Glutamatergic neuron (in vitro differentiated cells): ENCODE measurements around the gene ZGPAT. TPM values are rescaled to one million over a fixed set of nuclear protein-coding genes. Genes with fewer than 3 reads are reported as not detected.

ENCODE experiments used
- DNase-seq: peaks from one replicate; pipeline ENCODE4 v3.0.0; 2022
- H3K27ac Mint-ChIP-seq: one replicate; pipeline ENCODE4 v1.8.0; 2020; ENCODE audit warnings: mild to moderate bottlenecking, mixed read lengths, inconsistent platforms; ENCODE audit not compliant: unreplicated experiment
- H3K27me3 Mint-ChIP-seq: one replicate; pipeline ENCODE4 v1.8.0; 2020; ENCODE audit warnings: mild to moderate bottlenecking, moderate library complexity, mixed read lengths, inconsistent platforms; ENCODE audit not compliant: unreplicated experiment
- H3K36me3 Mint-ChIP-seq: one replicate; pipeline ENCODE4 v1.8.0; 2020; ENCODE audit warnings: mild to moderate bottlenecking, mixed read lengths, inconsistent platforms; ENCODE audit not compliant: unreplicated experiment
- H3K4me1 Mint-ChIP-seq: one replicate; pipeline ENCODE4 v1.8.0; 2020; ENCODE audit warnings: mild to moderate bottlenecking, low read depth, mixed read lengths, inconsistent platforms; ENCODE audit not compliant: unreplicated experiment
- H3K4me3 Mint-ChIP-seq: one replicate; pipeline ENCODE4 v1.8.0; 2020; ENCODE audit warnings: mild to moderate bottlenecking, mixed read lengths, inconsistent platforms; ENCODE audit not compliant: unreplicated experiment
- H3K9me3 Mint-ChIP-seq: one replicate; pipeline ENCODE4 v1.8.0; 2020; ENCODE audit warnings: mild to moderate bottlenecking, moderate library complexity, mixed read lengths, inconsistent platforms; ENCODE audit not compliant: unreplicated experiment
- total RNA-seq: library from RNA; stranded (reverse); fragmentation: NEBNext Ultra II Directional; extraction: Animal tissue kit (Norgen Biotek cat#: 25700); gene quantifications from one replicate; pipeline ENCODE4 v1.2.1, GENCODE V29; 2021; ENCODE audit not compliant: unreplicated experiment
- TF ChIP-seq, protein P1 (sequence below): fragments of 200-600 bp; sonication (generic); IDR thresholded peaks from one replicate; pipeline ENCODE4 v1.5.0; 2021; ENCODE audit not compliant: partially characterized antibody, unreplicated experiment

The ZGPAT gene
- total RNA-seq, 1 donor from 2014 or later = 41.5 TPM

DNA sequence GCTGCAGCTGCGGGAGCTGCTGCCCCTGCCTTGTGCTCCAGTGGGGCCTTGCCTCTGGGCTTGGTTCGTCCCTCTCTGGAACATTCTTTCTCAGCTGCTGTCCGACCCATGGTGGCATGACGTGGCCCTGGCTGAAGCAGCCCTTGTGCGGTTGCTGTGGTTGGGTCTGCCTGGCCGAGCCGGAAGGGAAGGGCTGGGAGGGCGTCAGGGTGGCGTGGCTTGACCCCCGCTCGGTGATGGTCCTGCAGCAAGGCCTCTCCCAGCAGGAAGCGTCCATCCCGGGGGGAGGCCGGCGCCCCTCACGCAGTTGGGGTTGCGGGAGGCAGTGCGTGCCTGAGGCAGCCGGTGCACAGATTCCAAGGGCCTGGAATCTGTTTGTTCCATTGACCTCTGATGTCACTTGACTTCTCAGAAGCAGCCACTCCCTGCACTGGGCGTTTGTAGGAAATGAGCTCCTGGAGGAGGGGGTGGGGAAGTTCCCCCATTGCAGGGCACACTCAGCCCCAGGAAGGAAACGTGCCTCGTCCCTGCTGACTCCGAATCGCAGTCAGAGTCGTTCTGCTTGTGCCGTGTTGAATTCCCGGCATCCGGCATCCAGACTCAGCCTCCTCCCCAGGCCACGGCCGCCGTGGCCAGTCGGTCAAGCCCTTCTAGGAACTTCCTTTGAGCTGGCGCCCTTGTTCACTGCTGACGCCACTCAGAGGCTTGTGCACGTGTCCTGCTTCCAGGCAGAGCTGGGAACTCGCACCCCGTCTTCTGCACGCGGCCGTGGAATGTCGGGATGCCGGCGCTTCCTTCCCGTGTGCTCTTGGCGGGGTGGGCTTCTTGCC lies 21.1 kb upstream of the ZGPAT start:
- no peaks in the 10 kb centered on the region for H3K4me1 Mint-ChIP-seq
- no peak overlapping the region for H3K27ac Mint-ChIP-seq
- no peak for DNase-seq
- TF ChIP-seq, protein P1, sequence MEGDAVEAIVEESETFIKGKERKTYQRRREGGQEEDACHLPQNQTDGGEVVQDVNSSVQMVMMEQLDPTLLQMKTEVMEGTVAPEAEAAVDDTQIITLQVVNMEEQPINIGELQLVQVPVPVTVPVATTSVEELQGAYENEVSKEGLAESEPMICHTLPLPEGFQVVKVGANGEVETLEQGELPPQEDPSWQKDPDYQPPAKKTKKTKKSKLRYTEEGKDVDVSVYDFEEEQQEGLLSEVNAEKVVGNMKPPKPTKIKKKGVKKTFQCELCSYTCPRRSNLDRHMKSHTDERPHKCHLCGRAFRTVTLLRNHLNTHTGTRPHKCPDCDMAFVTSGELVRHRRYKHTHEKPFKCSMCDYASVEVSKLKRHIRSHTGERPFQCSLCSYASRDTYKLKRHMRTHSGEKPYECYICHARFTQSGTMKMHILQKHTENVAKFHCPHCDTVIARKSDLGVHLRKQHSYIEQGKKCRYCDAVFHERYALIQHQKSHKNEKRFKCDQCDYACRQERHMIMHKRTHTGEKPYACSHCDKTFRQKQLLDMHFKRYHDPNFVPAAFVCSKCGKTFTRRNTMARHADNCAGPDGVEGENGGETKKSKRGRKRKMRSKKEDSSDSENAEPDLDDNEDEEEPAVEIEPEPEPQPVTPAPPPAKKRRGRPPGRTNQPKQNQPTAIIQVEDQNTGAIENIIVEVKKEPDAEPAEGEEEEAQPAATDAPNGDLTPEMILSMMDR = no peak
- H3K4me3 Mint-ChIP-seq = no peak overlapping the region
- peaks cover 2% of the 10 kb centered on the region for H3K27me3 Mint-ChIP-seq
- no peaks in the 10 kb centered on the region for H3K36me3 Mint-ChIP-seq
- H3K9me3 Mint-ChIP-seq = peaks cover 5% of the 10 kb centered on the region

DNA sequence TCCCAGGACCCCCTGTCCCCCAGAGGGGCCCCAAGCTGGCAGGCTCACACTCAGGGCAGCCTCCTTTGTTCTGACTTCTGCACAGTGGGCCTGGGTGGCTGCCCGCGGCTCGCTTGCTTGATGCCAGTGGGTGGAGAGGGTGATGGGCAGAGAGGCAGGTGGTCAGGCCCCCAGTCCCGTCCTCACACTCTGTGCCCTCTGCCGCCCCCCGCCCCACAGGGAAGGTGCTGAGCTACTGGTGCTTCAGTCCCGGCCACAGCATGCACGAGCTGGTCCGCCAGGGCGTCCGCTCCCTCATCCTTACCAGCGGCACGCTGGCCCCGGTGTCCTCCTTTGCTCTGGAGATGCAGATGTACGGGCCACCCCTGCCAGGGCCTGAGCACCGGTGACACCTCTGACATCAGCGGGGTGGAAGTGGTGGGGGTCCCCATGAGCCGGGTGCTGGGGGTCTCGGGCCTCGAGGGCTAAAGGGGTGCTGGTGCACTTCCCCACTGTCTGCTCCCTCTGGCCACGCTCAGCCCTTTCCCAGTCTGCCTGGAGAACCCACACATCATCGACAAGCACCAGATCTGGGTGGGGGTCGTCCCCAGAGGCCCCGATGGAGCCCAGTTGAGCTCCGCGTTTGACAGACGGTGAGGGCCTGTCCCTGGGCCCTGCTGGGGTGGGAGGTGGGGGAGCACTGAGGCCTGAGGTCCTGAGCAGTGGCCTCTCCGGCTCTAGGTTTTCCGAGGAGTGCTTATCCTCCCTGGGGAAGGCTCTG lies 20.2 kb upstream of the ZGPAT start:
- Mint-ChIP-seq H3K27ac (no peak overlapping the region), H3K36me3 (no peaks in the 10 kb centered on the region), H3K4me1 (no peaks in the 10 kb centered on the region), H3K27me3 (peaks cover 5% of the 10 kb centered on the region), H3K4me3 (no peak overlapping the region), H3K9me3 (peaks cover 5% of the 10 kb centered on the region)
- DNase-seq = no peak
- TF ChIP-seq, protein P1 = no peak

GRCh38 chr20:63688228-63689045 lies 19.4 kb upstream of the ZGPAT start:
- no peak overlapping the region for H3K27ac Mint-ChIP-seq
- H3K36me3 Mint-ChIP-seq = no peaks in the 10 kb centered on the region
- H3K27me3 Mint-ChIP-seq = peaks cover 5% of the 10 kb centered on the region
- H3K4me1 Mint-ChIP-seq = no peaks in the 10 kb centered on the region
- TF ChIP-seq, protein P1 = no peak
- H3K9me3 Mint-ChIP-seq = peaks cover 5% of the 10 kb centered on the region
- DNase-seq = no peak
- H3K4me3 Mint-ChIP-seq = no peak overlapping the region

DNA sequence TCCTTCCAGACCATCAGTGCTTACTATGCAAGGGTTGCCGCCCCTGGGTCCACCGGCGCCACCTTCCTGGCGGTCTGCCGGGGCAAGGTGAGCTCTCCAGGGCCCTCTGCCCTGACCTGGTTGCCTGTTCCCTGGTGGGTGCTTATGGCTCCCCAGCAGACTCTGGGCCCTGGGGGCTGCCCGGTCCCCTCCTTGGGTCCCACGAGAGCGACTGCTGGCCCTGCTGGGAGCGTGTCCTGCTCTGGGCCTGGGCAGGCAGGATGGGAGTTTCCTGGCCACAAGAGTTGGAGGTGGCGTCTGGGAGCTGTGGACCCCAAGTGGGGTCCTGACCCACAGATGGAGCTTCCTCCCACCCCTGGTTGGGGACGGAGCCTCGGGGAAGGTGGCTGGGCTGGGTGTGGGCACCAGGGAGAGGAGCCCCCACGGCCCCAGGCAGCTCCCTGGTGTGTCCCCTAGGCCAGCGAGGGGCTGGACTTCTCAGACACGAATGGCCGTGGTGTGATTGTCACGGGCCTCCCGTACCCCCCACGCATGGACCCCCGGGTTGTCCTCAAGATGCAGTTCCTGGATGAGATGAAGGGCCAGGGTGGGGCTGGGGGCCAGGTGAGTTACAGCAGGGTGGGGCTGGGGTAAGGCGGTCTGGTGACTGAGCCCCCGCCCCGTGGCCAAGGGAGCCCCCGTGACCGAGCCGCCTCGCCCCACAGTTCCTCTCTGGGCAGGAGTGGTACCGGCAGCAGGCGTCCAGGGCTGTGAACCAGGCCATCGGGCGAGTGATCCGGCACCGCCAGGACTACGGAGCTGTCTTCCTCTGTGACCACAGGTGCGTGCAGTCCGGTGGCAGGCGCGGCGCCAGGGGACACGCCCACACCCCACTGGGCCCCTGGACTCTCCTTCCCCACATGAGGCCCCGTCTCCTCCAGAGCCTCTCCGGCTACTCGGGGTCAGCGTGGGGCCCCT lies 18.5 kb upstream of the ZGPAT start:
- Mint-ChIP-seq H3K36me3 (no peaks in the 10 kb centered on the region), H3K4me3 (no peak overlapping the region), H3K27ac (no peak overlapping the region), H3K4me1 (no peaks in the 10 kb centered on the region), H3K27me3 (peaks cover 7% of the 10 kb centered on the region), H3K9me3 (peaks cover 6% of the 10 kb centered on the region)
- DNase-seq = no peak
- TF ChIP-seq, protein P1 = no peak
